ENCODE data around the gene ACTMAP.

The ACTMAP gene

DNA sequence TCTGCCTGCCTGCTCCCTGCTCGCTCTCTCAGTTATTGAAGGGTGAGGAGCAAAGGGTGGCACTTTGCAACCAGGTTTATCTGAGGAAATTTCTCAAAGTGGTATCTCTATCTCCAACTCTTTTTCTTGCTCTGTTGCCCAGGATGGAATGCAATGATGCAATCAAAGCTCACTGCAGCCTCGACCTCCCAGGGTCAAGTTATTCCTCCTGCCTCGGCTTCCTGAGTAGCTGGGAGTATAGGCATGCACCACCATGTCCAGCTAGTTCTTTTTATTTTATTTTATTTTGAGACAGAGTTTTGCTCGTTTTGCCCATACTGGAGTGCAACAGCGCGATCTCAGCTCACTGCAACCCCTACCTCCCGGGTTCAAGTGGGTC lies 4.9 kb downstream of the ACTMAP start:
- TF ChIP-seq, protein P1, sequence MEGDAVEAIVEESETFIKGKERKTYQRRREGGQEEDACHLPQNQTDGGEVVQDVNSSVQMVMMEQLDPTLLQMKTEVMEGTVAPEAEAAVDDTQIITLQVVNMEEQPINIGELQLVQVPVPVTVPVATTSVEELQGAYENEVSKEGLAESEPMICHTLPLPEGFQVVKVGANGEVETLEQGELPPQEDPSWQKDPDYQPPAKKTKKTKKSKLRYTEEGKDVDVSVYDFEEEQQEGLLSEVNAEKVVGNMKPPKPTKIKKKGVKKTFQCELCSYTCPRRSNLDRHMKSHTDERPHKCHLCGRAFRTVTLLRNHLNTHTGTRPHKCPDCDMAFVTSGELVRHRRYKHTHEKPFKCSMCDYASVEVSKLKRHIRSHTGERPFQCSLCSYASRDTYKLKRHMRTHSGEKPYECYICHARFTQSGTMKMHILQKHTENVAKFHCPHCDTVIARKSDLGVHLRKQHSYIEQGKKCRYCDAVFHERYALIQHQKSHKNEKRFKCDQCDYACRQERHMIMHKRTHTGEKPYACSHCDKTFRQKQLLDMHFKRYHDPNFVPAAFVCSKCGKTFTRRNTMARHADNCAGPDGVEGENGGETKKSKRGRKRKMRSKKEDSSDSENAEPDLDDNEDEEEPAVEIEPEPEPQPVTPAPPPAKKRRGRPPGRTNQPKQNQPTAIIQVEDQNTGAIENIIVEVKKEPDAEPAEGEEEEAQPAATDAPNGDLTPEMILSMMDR (IDR thresholded peaks at IDR 0.05; ENCODE audit: low read depth, low read length), result no peak
- Histone ChIP-seq H3K36me3 (no peaks in the 10 kb centered on the region), H3K4me1 (peaks cover 3% of the 10 kb centered on the region; the same call in 1 of the 2 replicates), H3K9me3 (no peaks in the 10 kb centered on the region), H3K27me3 (no peaks in the 10 kb centered on the region), H3K4me3 (ENCODE audit: low read depth, low read length) (no peak overlapping the region)
- no peak for DNase-seq

GRCh38 chr19:40744554-40745401 lies 5.5 kb downstream of the ACTMAP start:
- no peak for DNase-seq
- Histone ChIP-seq H3K4me1 (peaks cover 2% of the 10 kb centered on the region; the same call in 1 of the 2 replicates), H3K4me3 (ENCODE audit: low read depth, low read length) (no peak overlapping the region), H3K9me3 (no peaks in the 10 kb centered on the region), H3K27me3 (no peaks in the 10 kb centered on the region), H3K36me3 (no peaks in the 10 kb centered on the region)
- TF ChIP-seq, protein P1 (IDR thresholded peaks at IDR 0.05; ENCODE audit: low read depth, low read length), result no peak

- no peaks in the 10 kb centered on the region for H3K36me3 ChIP-seq
Measured at GRCh38 chr19:40743926-40744325, 6.4 kb downstream of the ACTMAP start.

GRCh38 chr19:40742886-40743285 lies 7.4 kb downstream of the ACTMAP start:
- TF ChIP-seq, protein P1 (IDR thresholded peaks at IDR 0.05; ENCODE audit: low read depth, low read length), result no peak
- Histone ChIP-seq H3K27me3 (no peaks in the 10 kb centered on the region), H3K4me1 (no peaks in the 10 kb centered on the region; the same call in 1 of the 2 replicates), H3K36me3 (no peaks in the 10 kb centered on the region), H3K9me3 (no peaks in the 10 kb centered on the region), H3K4me3 (ENCODE audit: low read depth, low read length) (no peak overlapping the region)
- no peak for DNase-seq

More at GRCh38 chr19:40743926-40744325, 6.4 kb downstream of the ACTMAP start:
- TF ChIP-seq, protein P1 (IDR thresholded peaks at IDR 0.05; ENCODE audit: low read depth, low read length), result no peak
- Histone ChIP-seq H3K27me3 (no peaks in the 10 kb centered on the region), H3K4me1 (no peaks in the 10 kb centered on the region; the same call in 1 of the 2 replicates), H3K4me3 (ENCODE audit: low read depth, low read length) (no peak overlapping the region), H3K9me3 (no peaks in the 10 kb centered on the region)
- DNase-seq, result no peak

- H3K4me1 ChIP-seq, result no peaks in the 10 kb centered on the region; the same call in 1 of the 2 replicates
- H3K4me3 ChIP-seq (ENCODE audit: low read depth, low read length), result no peak overlapping the region
- H3K27me3 ChIP-seq, result no peaks in the 10 kb centered on the region
- DNase-seq, result no peak
- TF ChIP-seq, protein P1 (IDR thresholded peaks at IDR 0.05; ENCODE audit: low read depth, low read length), result no peak
- H3K36me3 ChIP-seq, result no peaks in the 10 kb centered on the region; the same call in 1 of the 2 replicates
- no peaks in the 10 kb centered on the region for H3K9me3 ChIP-seq
Measured at GRCh38 chr19:40742477-40742876, 7.8 kb downstream of the ACTMAP start.

Measured in BE2C (cell line).